H1 (cell line): ENCODE measurements around the gene MRPL43. TPM values are rescaled to one million over a fixed set of nuclear protein-coding genes. Genes with fewer than 3 reads are reported as not detected.

Experiments
- SP2 ChIP-seq: IDR thresholded peaks from 2 replicates; pipeline ENCODE4 v1.6.1; 2012; ENCODE audit warnings: mild to moderate bottlenecking, low read length, inconsistent platforms
- polyA plus RNA-seq, 7 experiments: library from polyadenylated mRNA; depleted of rRNA in 3 of 7; stranded (reverse) in 5 of 7; unstranded in 2 of 7; fragments of >200 nt in 5 of 7; fragments of 200-250 nt in 2 of 7; gene quantifications; 1 replicate in 5 of 7; 2 replicates in 1 of 7; 4 replicates in 1 of 7; pipeline versions ENCODE4 v1.2.1 to v1.2.3, GENCODE V29; 2011 to 2013; ENCODE audit warnings: missing spikeins in 2 of 7, mixed read lengths in 2 of 7
- total RNA-seq: library from RNA; stranded (reverse); fragmentation: NEBNext Ultra II Directional; extraction: Animal tissue kit (Norgen Biotek cat#: 25700); gene quantifications from 2 replicates; pipeline ENCODE4 v1.2.1, GENCODE V29; 2021
- TF ChIP-seq, protein P1 (sequence below): IDR thresholded peaks from 2 replicates; pipeline ENCODE4 v1.6.1; 2012; ENCODE audit warnings: low read length, inconsistent platforms

Gene MRPL43
- total and polyA plus RNA-seq, 2 of the 8 experiments (the other 6 are each of a cell fraction or from before 2014, with no cell fraction given) = 74.1 to 149 TPM

DNA sequence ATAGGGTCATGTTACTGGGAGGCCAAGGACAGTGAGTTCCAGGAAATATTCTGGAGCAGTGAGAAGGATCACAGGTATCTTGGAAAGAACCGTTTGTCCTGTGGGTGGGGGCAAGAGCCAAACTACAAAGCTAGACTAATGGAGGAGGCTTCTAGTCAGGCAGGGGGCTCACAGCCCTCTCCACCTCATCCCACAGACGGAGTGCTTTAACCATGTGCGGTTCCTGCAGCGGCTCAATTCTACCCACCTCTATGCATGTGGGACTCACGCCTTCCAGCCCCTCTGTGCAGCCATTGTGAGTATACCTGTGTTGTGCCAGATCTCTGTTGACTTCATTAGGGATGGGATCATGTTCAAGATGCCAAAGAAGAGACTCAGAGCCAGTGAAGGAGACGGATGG lies 9.9 kb downstream of the MRPL43 start (continued):
- TF ChIP-seq, protein P1, sequence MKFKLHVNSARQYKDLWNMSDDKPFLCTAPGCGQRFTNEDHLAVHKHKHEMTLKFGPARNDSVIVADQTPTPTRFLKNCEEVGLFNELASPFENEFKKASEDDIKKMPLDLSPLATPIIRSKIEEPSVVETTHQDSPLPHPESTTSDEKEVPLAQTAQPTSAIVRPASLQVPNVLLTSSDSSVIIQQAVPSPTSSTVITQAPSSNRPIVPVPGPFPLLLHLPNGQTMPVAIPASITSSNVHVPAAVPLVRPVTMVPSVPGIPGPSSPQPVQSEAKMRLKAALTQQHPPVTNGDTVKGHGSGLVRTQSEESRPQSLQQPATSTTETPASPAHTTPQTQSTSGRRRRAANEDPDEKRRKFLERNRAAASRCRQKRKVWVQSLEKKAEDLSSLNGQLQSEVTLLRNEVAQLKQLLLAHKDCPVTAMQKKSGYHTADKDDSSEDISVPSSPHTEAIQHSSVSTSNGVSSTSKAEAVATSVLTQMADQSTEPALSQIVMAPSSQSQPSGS = no peak
- TF ChIP-seq SP2 = no peak
